Mesendoderm (in vitro differentiated cells): ENCODE results near the gene COBL.

ENCODE experiments used
- DNase-seq: peaks from one replicate; pipeline ENCODE4 v3.0.0; 2013
- H2AK5ac ChIP-seq: 2 replicates; pipeline ENCODE4 v1.6.1; 2013; ENCODE audit warnings: low read length, inconsistent platforms
- H2BK120ac ChIP-seq: 2 replicates; pipeline ENCODE4 v1.6.1; 2013; ENCODE audit warnings: low read depth, mild to moderate bottlenecking, low read length, moderate library complexity, mixed read lengths
- H2BK15ac ChIP-seq: replicated peaks from 2 replicates; pipeline ENCODE4 v1.6.1; 2013; ENCODE audit warnings: low read depth, mild to moderate bottlenecking, moderate library complexity
- H2BK5ac ChIP-seq: 2 replicates; pipeline ENCODE4 v1.6.1; 2013; ENCODE audit warnings: low read length, inconsistent platforms
- H3K18ac ChIP-seq: 2 replicates; pipeline ENCODE4 v1.6.1; 2013; ENCODE audit warnings: mild to moderate bottlenecking, low read length, mixed read lengths
- H3K23ac ChIP-seq: one replicate; pipeline ENCODE4 v1.6.1; 2013; ENCODE audit warnings: low read length
- H3K27ac ChIP-seq: 2 replicates; pipeline ENCODE4 v1.5.1; 2013; ENCODE audit warnings: low read depth, mild to moderate bottlenecking, inconsistent platforms, low read length, moderate library complexity
- H3K27me3 ChIP-seq: 2 replicates; pipeline ENCODE4 v1.6.1; 2013; ENCODE audit warnings: low read length, control low read depth, mild to moderate bottlenecking, inconsistent platforms; ENCODE audit not compliant: insufficient read depth, poor library complexity
- H3K36me3 ChIP-seq: 2 replicates; pipeline ENCODE4 v1.6.1; 2013; ENCODE audit warnings: low read length, inconsistent platforms; ENCODE audit not compliant: control insufficient read depth, insufficient read depth
- H3K4ac ChIP-seq: one replicate; pipeline ENCODE4 v1.6.1; 2013; ENCODE audit warnings: low read depth, mild to moderate bottlenecking, low read length, moderate library complexity
- H3K4me1 ChIP-seq: 2 replicates; pipeline ENCODE4 v1.6.1; 2013; ENCODE audit warnings: low read depth, low read length, inconsistent platforms; ENCODE audit not compliant: control insufficient read depth
- H3K4me2 ChIP-seq: 2 replicates; pipeline ENCODE4 v1.6.1; 2013; ENCODE audit warnings: low read length
- H3K4me3 ChIP-seq: 2 replicates; pipeline ENCODE4 v1.5.1; 2013; ENCODE audit warnings: mild to moderate bottlenecking, low read length
- H3K56ac ChIP-seq: one replicate; pipeline ENCODE4 v1.6.1; 2013; ENCODE audit warnings: low read length
- H3K79me1 ChIP-seq: 2 replicates; pipeline ENCODE4 v1.6.1; 2013; ENCODE audit warnings: low read length, inconsistent platforms
- H3K79me2 ChIP-seq: 2 replicates; pipeline ENCODE4 v1.6.1; 2013; ENCODE audit warnings: mild to moderate bottlenecking, low read length; ENCODE audit not compliant: control insufficient read depth, insufficient read depth
- H3K9ac ChIP-seq: 2 replicates; pipeline ENCODE4 v1.6.1; 2013; ENCODE audit warnings: low read length, inconsistent platforms
- H4K5ac ChIP-seq: one replicate; pipeline ENCODE4 v1.6.1; 2013; ENCODE audit warnings: low read length
- H4K8ac ChIP-seq: one replicate; pipeline ENCODE4 v1.6.1; 2013; ENCODE audit warnings: low read depth, mild to moderate bottlenecking, control low read depth, low read length, moderate library complexity
- WGBS: extraction: QIAGEN DNeasy Blood & Tissue Kit; methylation state at CpG from one replicate; pipeline ENCODE4 v1.1.7; 2013; ENCODE audit warnings: low lambda C conversion rate, missing lambda C conversion rate; ENCODE audit not compliant: insufficient coverage; ENCODE audit errors: extremely low coverage; 5-methylcytosine and 5-hydroxymethylcytosine counted together

The COBL gene

GRCh38 chr7:51300762-51301674, 15.6 kb downstream of the COBL start:
- whole genome bisulfite sequencing: no CpG with 5 or more reads among the region's 30 CpGs

GRCh38 chr7:51299391-51300133, 17.0 kb downstream of the COBL start:
- no peak overlapping the region for H2BK15ac ChIP-seq
- H3K4me3 ChIP-seq: no peak overlapping the region
- H3K4me2 ChIP-seq: no peak overlapping the region
- no peak overlapping the region for H3K9ac ChIP-seq
- H4K8ac ChIP-seq: no peak overlapping the region
- H3K79me1 ChIP-seq: no peaks in the 10 kb centered on the region
- H3K36me3 ChIP-seq: no peaks in the 10 kb centered on the region
- no CpG with 5 or more reads among the region's 5 CpGs for WGBS
- no peak overlapping the region for H3K4ac ChIP-seq
- no peaks in the 10 kb centered on the region for H3K27me3 ChIP-seq
- H4K5ac ChIP-seq: no peak overlapping the region
- no peak overlapping the region for H3K27ac ChIP-seq
- no peak overlapping the region for H3K56ac ChIP-seq
- H3K79me2 ChIP-seq: no peaks in the 10 kb centered on the region
- H2BK5ac ChIP-seq: no peak overlapping the region
- H3K23ac ChIP-seq: no peak overlapping the region
- no peak overlapping the region for H3K18ac ChIP-seq
- no peaks in the 10 kb centered on the region for H3K4me1 ChIP-seq
- DNase-seq: no peak
- no peak overlapping the region for H2AK5ac ChIP-seq
- no peak overlapping the region for H2BK120ac ChIP-seq

More at GRCh38 chr7:51300762-51301674, 15.6 kb downstream of the COBL start:
- DNase-seq: no peak
- H2AK5ac ChIP-seq: no peak overlapping the region
- H3K56ac ChIP-seq: no peak overlapping the region
- H4K5ac ChIP-seq: no peak overlapping the region
- H3K4me1 ChIP-seq: no peaks in the 10 kb centered on the region
- H3K18ac ChIP-seq: no peak overlapping the region
- H3K27me3 ChIP-seq: no peaks in the 10 kb centered on the region
- H3K23ac ChIP-seq: no peak overlapping the region
- H3K4me2 ChIP-seq: no peak overlapping the region
- no peak overlapping the region for H3K4ac ChIP-seq
- H2BK120ac ChIP-seq: no peak overlapping the region
- no peak overlapping the region for H4K8ac ChIP-seq
- no peak overlapping the region for H2BK5ac ChIP-seq
- no peaks in the 10 kb centered on the region for H3K79me2 ChIP-seq
- H3K4me3 ChIP-seq: no peak overlapping the region
- H3K9ac ChIP-seq: no peak overlapping the region
- H2BK15ac ChIP-seq: no peak overlapping the region
- no peaks in the 10 kb centered on the region for H3K79me1 ChIP-seq
- no peaks in the 10 kb centered on the region for H3K36me3 ChIP-seq
- H3K27ac ChIP-seq: no peak overlapping the region

GRCh38 chr7:51298912-51299311, 17.7 kb downstream of the COBL start:
- H3K4me3 ChIP-seq: no peak overlapping the region
- H3K27me3 ChIP-seq: no peaks in the 10 kb centered on the region
- H4K8ac ChIP-seq: no peak overlapping the region
- H3K79me2 ChIP-seq: no peaks in the 10 kb centered on the region
- no peak overlapping the region for H3K4ac ChIP-seq
- no peak overlapping the region for H3K23ac ChIP-seq
- no peak overlapping the region for H3K4me2 ChIP-seq
- H2BK15ac ChIP-seq: no peak overlapping the region
- no peak overlapping the region for H3K18ac ChIP-seq
- no peak overlapping the region for H2BK120ac ChIP-seq
- no CpG with 5 or more reads among the region's 5 CpGs for WGBS
- H2AK5ac ChIP-seq: no peak overlapping the region
- H3K27ac ChIP-seq: no peak overlapping the region
- DNase-seq: no peak
- no peak overlapping the region for H3K56ac ChIP-seq
- no peaks in the 10 kb centered on the region for H3K4me1 ChIP-seq
- H3K36me3 ChIP-seq: no peaks in the 10 kb centered on the region
- no peak overlapping the region for H2BK5ac ChIP-seq
- no peaks in the 10 kb centered on the region for H3K79me1 ChIP-seq
- no peak overlapping the region for H4K5ac ChIP-seq
- no peak overlapping the region for H3K9ac ChIP-seq

DNA sequence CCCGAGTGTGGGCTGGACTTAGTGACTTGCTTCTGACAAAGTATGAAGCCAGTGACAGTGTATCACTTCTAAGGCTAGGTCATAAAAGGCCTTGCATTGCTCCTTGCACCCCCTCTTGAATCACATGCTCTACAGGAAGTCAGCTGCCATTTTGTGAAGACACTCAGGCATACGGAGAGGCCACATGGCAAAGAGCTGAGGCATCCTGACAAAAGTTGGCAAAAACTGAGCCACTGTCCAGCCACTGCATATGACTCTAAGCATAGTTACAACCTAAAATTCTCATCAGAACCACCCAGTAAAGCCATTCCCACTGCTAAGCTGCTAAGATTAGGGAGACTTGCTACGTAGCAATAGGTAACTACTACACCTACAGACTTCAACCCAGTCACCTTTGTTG, 18.6 kb downstream of the COBL start:
- no peaks in the 10 kb centered on the region for H3K27me3 ChIP-seq
- H3K18ac ChIP-seq: no peak overlapping the region
- H2BK5ac ChIP-seq: no peak overlapping the region
- no peak overlapping the region for H3K4me2 ChIP-seq
- H2AK5ac ChIP-seq: no peak overlapping the region
- H3K9ac ChIP-seq: no peak overlapping the region
- no CpG with 5 or more reads among the region's 3 CpGs for WGBS
- no peak overlapping the region for H4K5ac ChIP-seq
- no peaks in the 10 kb centered on the region for H3K79me2 ChIP-seq
- H3K36me3 ChIP-seq: no peaks in the 10 kb centered on the region
- H3K79me1 ChIP-seq: no peaks in the 10 kb centered on the region
- H4K8ac ChIP-seq: no peak overlapping the region
- no peak overlapping the region for H3K4me3 ChIP-seq
- H2BK120ac ChIP-seq: no peak overlapping the region
- no peak overlapping the region for H2BK15ac ChIP-seq
- no peaks in the 10 kb centered on the region for H3K4me1 ChIP-seq
- no peak for DNase-seq
- H3K23ac ChIP-seq: no peak overlapping the region
- H3K4ac ChIP-seq: no peak overlapping the region
- H3K56ac ChIP-seq: no peak overlapping the region
- H3K27ac ChIP-seq: no peak overlapping the region

DNA sequence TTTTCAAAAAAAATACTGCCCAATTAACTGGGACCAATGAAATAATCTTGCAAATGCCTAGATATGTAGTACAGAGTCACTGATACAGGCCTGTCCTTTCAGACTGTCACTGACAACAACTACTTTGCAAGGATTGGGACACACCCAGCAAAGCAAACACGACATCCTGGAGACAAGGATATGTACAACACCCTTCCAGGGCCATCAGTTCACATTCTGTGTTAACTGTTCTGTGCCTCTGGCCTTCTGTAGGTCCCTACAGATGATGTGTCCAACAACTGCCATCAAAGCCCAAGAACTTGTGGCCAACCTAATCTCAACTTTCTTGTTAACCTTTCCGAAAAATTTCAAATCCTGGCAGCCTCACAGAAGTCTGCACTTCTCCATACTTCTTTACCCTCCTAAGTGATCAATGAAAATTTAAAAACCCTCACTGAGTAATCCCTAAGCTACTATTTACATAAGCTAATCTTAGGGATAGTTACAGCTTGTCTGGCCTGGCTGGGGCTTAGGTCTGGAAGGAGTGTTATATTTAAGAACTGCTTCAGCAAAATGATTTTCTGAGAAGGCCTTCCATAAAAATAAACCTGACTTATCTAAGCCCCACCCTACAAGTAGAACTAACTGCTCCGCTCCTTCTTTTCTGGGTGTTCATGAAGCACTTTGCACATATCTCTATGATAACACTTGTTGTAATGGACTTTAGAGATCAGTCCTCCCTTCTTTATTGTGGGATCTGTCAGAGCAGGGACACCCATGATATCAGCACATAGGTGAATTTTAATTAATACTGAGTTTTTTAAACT, 21.0 kb downstream of the COBL start:
- Histone ChIP-seq H2BK15ac (no peak overlapping the region), H3K18ac (no peak overlapping the region), H3K79me2 (no peaks in the 10 kb centered on the region), H3K56ac (no peak overlapping the region), H2AK5ac (no peak overlapping the region), H4K8ac (no peak overlapping the region), H3K4ac (no peak overlapping the region), H3K4me1 (no peaks in the 10 kb centered on the region), H3K27ac (no peak overlapping the region), H3K36me3 (no peaks in the 10 kb centered on the region), H3K4me2 (no peak overlapping the region), H3K23ac (no peak overlapping the region), H4K5ac (no peak overlapping the region), H2BK120ac (no peak overlapping the region), H3K27me3 (no peaks in the 10 kb centered on the region), H2BK5ac (no peak overlapping the region), H3K9ac (no peak overlapping the region), H3K79me1 (no peaks in the 10 kb centered on the region), H3K4me3 (no peak overlapping the region)
- DNase-seq: no peak
- no CpG with 5 or more reads among the region's 3 CpGs for WGBS
